SK-N-SH treated with all-trans-retinoic acid at 6 μM for 48 hours (cell line): ENCODE data around the gene KLK10.

Experiments
- ARNTL ChIP-seq: fragments of 450-650 bp; formaldehyde crosslinking; IDR thresholded peaks from 2 replicates; pipeline ENCODE4 v1.5.0; 2020; ENCODE audit warnings: low read depth, mild to moderate bottlenecking, moderate library complexity, borderline replicate concordance
- GLIS3 ChIP-seq: fragments of 250-450 bp; sonication (Bioruptor Pico); IDR thresholded peaks from 2 replicates; pipeline ENCODE4 v1.5.0; 2020; ENCODE audit warnings: mild to moderate bottlenecking, moderate library complexity
- TCF4 ChIP-seq: fragments of 250-450 bp; sonication (Bioruptor Pico); IDR thresholded peaks from 2 replicates; pipeline ENCODE4 v1.8.0; 2021; ENCODE audit warnings: mild to moderate bottlenecking, moderate library complexity, borderline replicate concordance
- TOX ChIP-seq: fragments of 250-450 bp; sonication (Bioruptor Pico); IDR thresholded peaks from 2 replicates; pipeline ENCODE4 v1.8.0; 2021; ENCODE audit warnings: mild to moderate bottlenecking, moderate library complexity, borderline replicate concordance
- ZFP30 ChIP-seq: fragments of 450-650 bp; formaldehyde crosslinking; IDR thresholded peaks from 2 replicates; pipeline ENCODE4 v1.5.0; 2022; ENCODE audit warnings: mild to moderate bottlenecking, moderate library complexity
- ZNF565 ChIP-seq: fragments of 450-650 bp; formaldehyde crosslinking; conservative IDR thresholded peaks from 2 replicates; pipeline ENCODE4 v1.5.0; 2020; ENCODE audit warnings: low read depth, mild to moderate bottlenecking, moderate library complexity
- TF ChIP-seq, protein P1 (sequence below): fragments of 250-450 bp; sonication (Bioruptor Pico); IDR thresholded peaks from 2 replicates; pipeline ENCODE4 v1.5.0; 2020; ENCODE audit warnings: mild to moderate bottlenecking, moderate library complexity
- TF ChIP-seq, protein P2 (sequence below): fragments of 250-450 bp; sonication (Bioruptor Pico); IDR thresholded peaks from 2 replicates; pipeline ENCODE4 v1.5.1; 2020; ENCODE audit warnings: low read depth, mild to moderate bottlenecking, moderate library complexity
- TF ChIP-seq, protein P3 (sequence below): fragments of 250-450 bp; sonication (Bioruptor Pico); IDR thresholded peaks from 2 replicates; pipeline ENCODE4 v1.8.0; 2021; ENCODE audit warnings: low read depth, mild to moderate bottlenecking, moderate library complexity, borderline replicate concordance

DNA sequence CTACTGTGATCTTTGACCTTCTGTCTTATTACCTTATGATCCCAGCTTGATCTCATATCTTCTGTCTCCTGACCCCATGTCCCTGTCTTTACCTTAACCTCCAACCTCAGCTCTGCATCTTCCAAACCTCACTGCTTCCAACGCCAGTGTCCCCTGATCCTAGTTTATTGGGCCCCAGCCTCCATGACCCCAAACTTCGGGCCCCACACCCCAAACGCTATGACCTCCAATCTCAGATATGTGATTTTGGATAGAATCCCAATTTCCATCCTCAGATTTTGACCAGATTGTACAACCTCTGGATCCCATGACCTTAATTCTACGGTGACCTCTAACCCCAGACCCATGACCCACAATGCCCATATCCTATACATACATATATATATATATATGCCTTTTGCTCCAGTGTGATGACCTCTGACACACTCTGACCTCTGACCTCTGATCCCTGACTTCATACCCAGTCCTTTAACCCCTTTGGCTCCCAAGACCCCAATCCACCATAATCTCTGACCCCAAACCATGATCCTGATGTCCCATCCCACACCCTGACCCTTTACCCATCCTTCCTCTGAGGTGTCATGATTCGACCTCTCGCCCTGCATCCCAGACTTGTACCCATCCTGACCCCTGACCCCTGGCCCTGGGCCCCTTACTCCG, 11.8 kb upstream of the KLK10 start:
- TF ChIP-seq TOX (CRISPR knock-in tag) = no peak
- TF ChIP-seq GLIS3 (CRISPR knock-in tag) = no peak
- no peak for TF ChIP-seq ARNTL (CRISPR knock-in tag)
- TF ChIP-seq, protein P1, sequence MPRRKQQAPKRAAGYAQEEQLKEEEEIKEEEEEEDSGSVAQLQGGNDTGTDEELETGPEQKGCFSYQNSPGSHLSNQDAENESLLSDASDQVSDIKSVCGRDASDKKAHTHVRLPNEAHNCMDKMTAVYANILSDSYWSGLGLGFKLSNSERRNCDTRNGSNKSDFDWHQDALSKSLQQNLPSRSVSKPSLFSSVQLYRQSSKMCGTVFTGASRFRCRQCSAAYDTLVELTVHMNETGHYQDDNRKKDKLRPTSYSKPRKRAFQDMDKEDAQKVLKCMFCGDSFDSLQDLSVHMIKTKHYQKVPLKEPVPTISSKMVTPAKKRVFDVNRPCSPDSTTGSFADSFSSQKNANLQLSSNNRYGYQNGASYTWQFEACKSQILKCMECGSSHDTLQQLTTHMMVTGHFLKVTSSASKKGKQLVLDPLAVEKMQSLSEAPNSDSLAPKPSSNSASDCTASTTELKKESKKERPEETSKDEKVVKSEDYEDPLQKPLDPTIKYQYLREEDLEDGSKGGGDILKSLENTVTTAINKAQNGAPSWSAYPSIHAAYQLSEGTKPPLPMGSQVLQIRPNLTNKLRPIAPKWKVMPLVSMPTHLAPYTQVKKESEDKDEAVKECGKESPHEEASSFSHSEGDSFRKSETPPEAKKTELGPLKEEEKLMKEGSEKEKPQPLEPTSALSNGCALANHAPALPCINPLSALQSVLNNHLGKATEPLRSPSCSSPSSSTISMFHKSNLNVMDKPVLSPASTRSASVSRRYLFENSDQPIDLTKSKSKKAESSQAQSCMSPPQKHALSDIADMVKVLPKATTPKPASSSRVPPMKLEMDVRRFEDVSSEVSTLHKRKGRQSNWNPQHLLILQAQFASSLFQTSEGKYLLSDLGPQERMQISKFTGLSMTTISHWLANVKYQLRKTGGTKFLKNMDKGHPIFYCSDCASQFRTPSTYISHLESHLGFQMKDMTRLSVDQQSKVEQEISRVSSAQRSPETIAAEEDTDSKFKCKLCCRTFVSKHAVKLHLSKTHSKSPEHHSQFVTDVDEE (CRISPR knock-in tag) = no peak
- TF ChIP-seq, protein P2, sequence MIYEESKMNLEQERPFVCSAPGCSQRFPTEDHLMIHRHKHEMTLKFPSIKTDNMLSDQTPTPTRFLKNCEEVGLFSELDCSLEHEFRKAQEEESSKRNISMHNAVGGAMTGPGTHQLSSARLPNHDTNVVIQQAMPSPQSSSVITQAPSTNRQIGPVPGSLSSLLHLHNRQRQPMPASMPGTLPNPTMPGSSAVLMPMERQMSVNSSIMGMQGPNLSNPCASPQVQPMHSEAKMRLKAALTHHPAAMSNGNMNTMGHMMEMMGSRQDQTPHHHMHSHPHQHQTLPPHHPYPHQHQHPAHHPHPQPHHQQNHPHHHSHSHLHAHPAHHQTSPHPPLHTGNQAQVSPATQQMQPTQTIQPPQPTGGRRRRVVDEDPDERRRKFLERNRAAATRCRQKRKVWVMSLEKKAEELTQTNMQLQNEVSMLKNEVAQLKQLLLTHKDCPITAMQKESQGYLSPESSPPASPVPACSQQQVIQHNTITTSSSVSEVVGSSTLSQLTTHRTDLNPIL = no peak
- TF ChIP-seq ZFP30 (CRISPR knock-in tag) = no peak
- no peak for TF ChIP-seq TCF4 (CRISPR knock-in tag)
- TF ChIP-seq, protein P3, sequence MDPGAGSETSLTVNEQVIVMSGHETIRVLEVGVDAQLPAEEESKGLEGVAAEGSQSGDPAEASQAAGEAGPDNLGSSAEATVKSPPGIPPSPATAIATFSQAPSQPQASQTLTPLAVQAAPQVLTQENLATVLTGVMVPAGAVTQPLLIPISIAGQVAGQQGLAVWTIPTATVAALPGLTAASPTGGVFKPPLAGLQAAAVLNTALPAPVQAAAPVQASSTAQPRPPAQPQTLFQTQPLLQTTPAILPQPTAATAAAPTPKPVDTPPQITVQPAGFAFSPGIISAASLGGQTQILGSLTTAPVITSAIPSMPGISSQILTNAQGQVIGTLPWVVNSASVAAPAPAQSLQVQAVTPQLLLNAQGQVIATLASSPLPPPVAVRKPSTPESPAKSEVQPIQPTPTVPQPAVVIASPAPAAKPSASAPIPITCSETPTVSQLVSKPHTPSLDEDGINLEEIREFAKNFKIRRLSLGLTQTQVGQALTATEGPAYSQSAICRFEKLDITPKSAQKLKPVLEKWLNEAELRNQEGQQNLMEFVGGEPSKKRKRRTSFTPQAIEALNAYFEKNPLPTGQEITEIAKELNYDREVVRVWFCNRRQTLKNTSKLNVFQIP (CRISPR knock-in tag) = no peak
- no peak for TF ChIP-seq ZNF565
